ENCODE data around the gene MED13L. TPM values are rescaled to one million over a fixed set of nuclear protein-coding genes. Genes with fewer than 3 reads are reported as not detected.

Gene MED13L
- total and polyA plus RNA-seq, 2 of the 4 experiments (the other 2 are of a cell fraction), result 17.9 to 49.1 TPM

DNA sequence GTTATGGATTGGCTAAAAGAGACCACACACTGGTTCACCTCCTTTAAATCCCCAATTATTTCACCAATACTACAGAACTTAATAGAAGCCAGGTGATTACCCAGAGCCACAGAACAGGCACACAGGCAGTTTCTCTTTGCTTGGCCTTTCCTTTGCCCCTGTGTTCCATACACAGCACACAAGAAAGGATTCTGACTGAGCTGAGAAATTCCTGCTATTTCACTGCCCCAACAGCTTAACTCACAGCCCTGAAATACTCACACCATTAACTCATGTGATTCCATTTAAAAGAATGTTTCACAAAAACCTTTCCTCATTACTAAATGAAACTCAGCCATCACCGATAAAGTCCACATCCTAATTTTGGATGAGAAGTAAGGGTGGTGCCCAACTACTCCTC is 133.6 kb downstream of the MED13L start:
- Histone ChIP-seq H3K9me1 (ENCODE audit: insufficient read depth, low read length) (peaks cover 8% of the 10 kb centered on the region), H3K9ac (ENCODE audit: low read depth, low read length) (no peak overlapping the region), H2AFZ (replicated peaks; ENCODE audit: low read length, poor library complexity) (no peak overlapping the region), H3K36me3 (ENCODE audit: control insufficient read depth, insufficient read depth, low read length) (no peaks in the 10 kb centered on the region), H3K4ac (ENCODE audit: low read depth, low read length) (peak overlapping the region; percentile 28), H2BK120ac (ENCODE audit: low read depth, low read length) (peak overlapping the region; percentile 53; the same call in 1 of the 2 replicates), H2BK5ac (ENCODE audit: low read depth, low read length, poor library complexity, severe bottlenecking) (peak overlapping the region; percentile 68), H2BK15ac (ENCODE audit: low read depth, low read length) (no peak overlapping the region), H3K18ac (ENCODE audit: low read depth, low read length) (peak overlapping the region; percentile 76; the same call in 1 of the 2 replicates), H4K20me1 (ENCODE audit: insufficient read depth, low read length) (peaks cover 81% of the 10 kb centered on the region), H3K56ac (ENCODE audit: extremely low read depth, insufficient read depth, low read length) (no peak overlapping the region), H2AK9ac (replicated peaks; ENCODE audit: low read depth, low read length, poor library complexity) (no peak overlapping the region), H3K4me2 (ENCODE audit: low read depth, low read length) (peak overlapping the region; percentile 74), H4K5ac (ENCODE audit: low read depth, low read length) (peak overlapping the region; percentile 39; the same call in 1 of the 2 replicates), H3K79me1 (ENCODE audit: low read depth in 1 of 2, low read length in 2 of 2) (peaks cover 22 to 67% of the 10 kb centered on the region in 2 experiments), H3K4me3 (ENCODE audit: insufficient read depth, low read depth, low read length) (no peak overlapping the region), H3K27ac (ENCODE audit: insufficient read depth, low read length) (peak overlapping the region; percentile 1; the same call in 1 of the 2 replicates), H2AK5ac (ENCODE audit: low read depth, low read length) (peak overlapping the region; percentile 11), H2BK20ac (ENCODE audit: low read depth, low read length) (0 out of 2 replicates have a peak overlapping the region, but pooled peaks have one; percentile 0), H3K14ac (replicated peaks; ENCODE audit: low read depth, low read length) (no peak overlapping the region; the same call in 1 of the 2 replicates), H3K4me1 (ENCODE audit: control insufficient read depth, insufficient read depth, low read length) (peaks cover 13% of the 10 kb centered on the region), H3K27me3 (ENCODE audit: control insufficient read depth, insufficient read depth, low read length) (no peaks in the 10 kb centered on the region), H4K91ac (ENCODE audit: insufficient read depth, low read depth, low read length) (no peak overlapping the region), H3K9me3 (ENCODE audit: control insufficient read depth, insufficient read depth, low read length) (no peaks in the 10 kb centered on the region), H4K8ac (ENCODE audit: low read depth in 2 of 2, low read length in 2 of 2) (peak overlapping the region in 1 of 2 experiments; percentile 19; a peak in 1 of 4 replicates), H3K23ac (ENCODE audit: low read depth, low read length) (peak overlapping the region; percentile 50; the same call in 1 of the 2 replicates)
- no TSS peak for BruUV-seq (replicated peaks)
- ATAC-seq (ENCODE audit: low read depth), result peak; percentile 76
- no CpG with 5 or more reads among the region's 1 CpG for WGBS, 2 experiments (ENCODE audit: extremely low coverage in 2 of 2, insufficient read length in 1 of 2)
- in situ Hi-C loops (cut with MboI; ENCODE audit: low sequenced_read_pairs), result no loop called here
- ChIA-PET POLR2A (ENCODE audit: unreplicated experiment) (no interaction called here), CTCF (interaction anchor here (1.0 kb wide), 1 partner anchor 20 kb away, joined by 3 read pairs; no protein-coding TSS in a partner anchor)
- dilution Hi-C loops (cut with HindIII; ENCODE audit: low sequenced_read_pairs, unreplicated experiment), result no loop called here
- 0 out of 2 replicates have a peak, but pooled peaks have one; percentile 2 for TF ChIP-seq CEBPB (IDR thresholded peaks at IDR 0.05; ENCODE audit: low read depth, low read length)
- TF ChIP-seq SMC3 (IDR thresholded peaks at IDR 0.05; ENCODE audit: low read depth, low read length), result no peak
- TF ChIP-seq, protein P1, sequence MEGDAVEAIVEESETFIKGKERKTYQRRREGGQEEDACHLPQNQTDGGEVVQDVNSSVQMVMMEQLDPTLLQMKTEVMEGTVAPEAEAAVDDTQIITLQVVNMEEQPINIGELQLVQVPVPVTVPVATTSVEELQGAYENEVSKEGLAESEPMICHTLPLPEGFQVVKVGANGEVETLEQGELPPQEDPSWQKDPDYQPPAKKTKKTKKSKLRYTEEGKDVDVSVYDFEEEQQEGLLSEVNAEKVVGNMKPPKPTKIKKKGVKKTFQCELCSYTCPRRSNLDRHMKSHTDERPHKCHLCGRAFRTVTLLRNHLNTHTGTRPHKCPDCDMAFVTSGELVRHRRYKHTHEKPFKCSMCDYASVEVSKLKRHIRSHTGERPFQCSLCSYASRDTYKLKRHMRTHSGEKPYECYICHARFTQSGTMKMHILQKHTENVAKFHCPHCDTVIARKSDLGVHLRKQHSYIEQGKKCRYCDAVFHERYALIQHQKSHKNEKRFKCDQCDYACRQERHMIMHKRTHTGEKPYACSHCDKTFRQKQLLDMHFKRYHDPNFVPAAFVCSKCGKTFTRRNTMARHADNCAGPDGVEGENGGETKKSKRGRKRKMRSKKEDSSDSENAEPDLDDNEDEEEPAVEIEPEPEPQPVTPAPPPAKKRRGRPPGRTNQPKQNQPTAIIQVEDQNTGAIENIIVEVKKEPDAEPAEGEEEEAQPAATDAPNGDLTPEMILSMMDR (conservative IDR thresholded peaks at IDR 0.05; ENCODE audit: low read depth, low read length), result no peak
- TF ChIP-seq CHD1 (IDR thresholded peaks at IDR 0.05; ENCODE audit: low read depth, low read length), result no peak
- no peak for TF ChIP-seq MAFK (IDR thresholded peaks at IDR 0.05; ENCODE audit: low read depth, low read length)
- no peak for TF ChIP-seq MAZ (IDR thresholded peaks at IDR 0.05; ENCODE audit: borderline replicate concordance, low read depth, low read length)
- no peak for TF ChIP-seq NFE2L2 (IDR thresholded peaks at IDR 0.05; ENCODE audit: low read depth, low read length)
- no peak; the same call in 1 of the 2 replicates for TF ChIP-seq BHLHE40 (IDR thresholded peaks at IDR 0.05; ENCODE audit: low read depth, low read length)
- peak; percentile 4; the same call in 1 of the 2 replicates for TF ChIP-seq RAD21 (IDR thresholded peaks at IDR 0.05; ENCODE audit: low read length)
- TF ChIP-seq, protein P2, sequence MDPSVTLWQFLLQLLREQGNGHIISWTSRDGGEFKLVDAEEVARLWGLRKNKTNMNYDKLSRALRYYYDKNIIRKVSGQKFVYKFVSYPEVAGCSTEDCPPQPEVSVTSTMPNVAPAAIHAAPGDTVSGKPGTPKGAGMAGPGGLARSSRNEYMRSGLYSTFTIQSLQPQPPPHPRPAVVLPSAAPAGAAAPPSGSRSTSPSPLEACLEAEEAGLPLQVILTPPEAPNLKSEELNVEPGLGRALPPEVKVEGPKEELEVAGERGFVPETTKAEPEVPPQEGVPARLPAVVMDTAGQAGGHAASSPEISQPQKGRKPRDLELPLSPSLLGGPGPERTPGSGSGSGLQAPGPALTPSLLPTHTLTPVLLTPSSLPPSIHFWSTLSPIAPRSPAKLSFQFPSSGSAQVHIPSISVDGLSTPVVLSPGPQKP (IDR thresholded peaks at IDR 0.05; ENCODE audit: borderline replicate concordance, low read depth, low read length), result no peak
- TF ChIP-seq, protein P3, sequence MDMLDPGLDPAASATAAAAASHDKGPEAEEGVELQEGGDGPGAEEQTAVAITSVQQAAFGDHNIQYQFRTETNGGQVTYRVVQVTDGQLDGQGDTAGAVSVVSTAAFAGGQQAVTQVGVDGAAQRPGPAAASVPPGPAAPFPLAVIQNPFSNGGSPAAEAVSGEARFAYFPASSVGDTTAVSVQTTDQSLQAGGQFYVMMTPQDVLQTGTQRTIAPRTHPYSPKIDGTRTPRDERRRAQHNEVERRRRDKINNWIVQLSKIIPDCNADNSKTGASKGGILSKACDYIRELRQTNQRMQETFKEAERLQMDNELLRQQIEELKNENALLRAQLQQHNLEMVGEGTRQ (IDR thresholded peaks at IDR 0.05; ENCODE audit: low read depth, low read length), result no peak
- no peak for TF ChIP-seq RFX5 (IDR thresholded peaks at IDR 0.05; ENCODE audit: low read depth, low read length)
- no peak for TF ChIP-seq FOS (IDR thresholded peaks at IDR 0.05; ENCODE audit: low read depth, low read length)
- TF ChIP-seq RCOR1 (IDR thresholded peaks at IDR 0.05; ENCODE audit: insufficient replicate concordance, low read length), result no peak
- TF ChIP-seq POLR2A (IDR thresholded peaks at IDR 0.05; ENCODE audit: low read depth, low read length), result no peak
- DNase-seq, result peak; percentile 64
- intact Hi-C loops (cut with micrococcal nuclease), result loop anchor here (5.0 to 10.0 kb wide), 4 partner anchors 93 to 453 kb away; partner anchors contain the start of gene MED13L
